A673 (cell line): ENCODE measurements around the gene SART3. TPM values are rescaled to one million over a fixed set of nuclear protein-coding genes. Genes with fewer than 3 reads are reported as not detected.
"Not testable (repeated sequence)": the region's sequence is repeated elsewhere in the genome, so short reads cannot be mapped to it uniquely, and the experiment has no call there.

Source experiments
- BruUV-seq: library from RNA; stranded (reverse); fragments of 400-500 nt; replicated peaks from 2 replicates; lab custom pipeline; 2021; lab: Mats Ljungman, UMichigan
- CTCF ChIA-PET: fragments of 300-600 bp; sonication (Branson Sonifier 250); formaldehyde crosslinking; loops from one replicate; lab custom pipeline; 2022; ENCODE audit warnings: antibody characterized with exemption; lab: Charles Lee
- POLR2A ChIA-PET: fragments of 300-600 bp; sonication (Branson Sonifier 250); formaldehyde crosslinking; loops from one replicate; lab custom pipeline; 2022; ENCODE audit warnings: antibody characterized with exemption; ENCODE audit not compliant: low non-redundant PET; lab: Charles Lee
- DNase-seq: peaks from one replicate; pipeline ENCODE4 v3.0.0-alpha.2; 2015; ENCODE audit warnings: low spot score
- H3K27ac ChIP-seq: fragments of 200-600 bp; sonication (generic); 2 replicates; pipeline ENCODE4 v1.5.1; 2016; ENCODE audit warnings: mixed run types, low read depth, mild to moderate bottlenecking, mixed read lengths, antibody characterized with exemption, low read length; ENCODE audit not compliant: poor library complexity, severe bottlenecking
- H3K27me3 ChIP-seq: fragments of 200-600 bp; sonication (generic); replicated peaks from 2 replicates; pipeline ENCODE4 v1.6.1; 2017; ENCODE audit warnings: mixed run types, low read depth, mild to moderate bottlenecking, mixed read lengths, antibody characterized with exemption, low read length; ENCODE audit not compliant: insufficient read depth, poor library complexity
- H3K36me3 ChIP-seq: fragments of 200-600 bp; sonication (generic); 2 replicates; pipeline ENCODE4 v1.6.1; 2016; ENCODE audit warnings: mixed run types, mild to moderate bottlenecking, mixed read lengths, antibody characterized with exemption, low read length; ENCODE audit not compliant: insufficient read depth, poor library complexity, severe bottlenecking
- H3K4me1 ChIP-seq: fragments of 200-600 bp; sonication (generic); 2 replicates; pipeline ENCODE4 v1.6.1; 2017; ENCODE audit warnings: mixed run types, mild to moderate bottlenecking, mixed read lengths, antibody characterized with exemption, low read length; ENCODE audit not compliant: insufficient read depth, poor library complexity, severe bottlenecking
- H3K4me3 ChIP-seq: fragments of 200-600 bp; sonication (generic); 2 replicates; pipeline ENCODE4 v1.5.1; 2016; ENCODE audit warnings: low read depth, mixed run types, mild to moderate bottlenecking, mixed read lengths, low read length; ENCODE audit not compliant: poor library complexity, severe bottlenecking
- H3K9me3 ChIP-seq: fragments of 200-600 bp; sonication (generic); 2 replicates; pipeline ENCODE4 v1.6.1; 2016; ENCODE audit warnings: mixed run types, low read depth, mild to moderate bottlenecking, mixed read lengths, antibody characterized with exemption, low read length; ENCODE audit not compliant: poor library complexity, severe bottlenecking
- CTCF ChIP-seq: fragments of 300-800, 200-600 bp; sonication (generic); conservative IDR thresholded peaks from 2 replicates; pipeline ENCODE4 v1.5.1; 2017; ENCODE audit warnings: low read depth, mild to moderate bottlenecking, antibody characterized with exemption, low read length, moderate library complexity, mixed read lengths
- EZH2 ChIP-seq: fragments of 200-600 bp; sonication (generic); IDR thresholded peaks from 2 replicates; pipeline ENCODE4 v1.6.1; 2017; ENCODE audit warnings: borderline replicate concordance, low read depth, mild to moderate bottlenecking, mixed read lengths, antibody characterized with exemption, low read length; ENCODE audit not compliant: poor library complexity, severe bottlenecking
- intact Hi-C: fragments of 100-400 bp; cut with micrococcal nuclease; formaldehyde crosslinking; loops from one replicate; pipeline ENCODE4 v1.10.0; 2022; ENCODE audit not compliant: unreplicated experiment
- total RNA-seq: library from RNA; stranded (reverse); gene quantifications from 2 replicates; pipeline ENCODE4 v1.2.3, GENCODE V29; 2021

SART3 gene
- total RNA-seq, 1 experiment from 2014 or later: 99.3 TPM

GRCh38 chr12:108560321-108560721 is 652 bp downstream of the SART3 start:
- ChIA-PET POLR2A (interaction anchor here (0.7 kb wide), 1 partner anchor 86 kb away, joined by 4 read pairs; no protein-coding TSS in a partner anchor), CTCF (interaction anchor here (0.6 kb wide), 1 partner anchor 113 kb away, joined by 4 read pairs; no protein-coding TSS in a partner anchor)
- no peak for DNase-seq
- TF ChIP-seq EZH2 (no peak), CTCF (no peak)
- no peaks in the 10 kb centered on the region for H3K27me3 ChIP-seq
- intact Hi-C loops: loop anchor here (5.0 to 10.0 kb wide), 3 partner anchors 174 to 392 kb away; partner anchors contain the start of gene CORO1C
- no peaks in the 10 kb centered on the region for H3K9me3 ChIP-seq
- peaks cover 19% of the 10 kb centered on the region for H3K36me3 ChIP-seq
- no TSS peak for BruUV-seq
- peak overlapping the region; percentile 79 for H3K4me3 ChIP-seq
- H3K4me1 ChIP-seq: peaks cover 13% of the 10 kb centered on the region
- peak overlapping the region; percentile 97 for H3K27ac ChIP-seq

- POLR2A ChIA-PET: interaction anchor here (0.7 kb wide), 1 partner anchor 86 kb away, joined by 4 read pairs; no protein-coding TSS in a partner anchor
- peak overlapping the region; percentile 97 for H3K27ac ChIP-seq
Measured at GRCh38 chr12:108559748-108560147, 1.2 kb downstream of the SART3 start.

GRCh38 chr12:108559007-108559655 is 1.8 kb downstream of the SART3 start:
- POLR2A ChIA-PET: no interaction called here

More at GRCh38 chr12:108559748-108560147, 1.2 kb downstream of the SART3 start:
- Histone ChIP-seq H3K27me3 (no peaks in the 10 kb centered on the region), H3K4me1 (peaks cover 13% of the 10 kb centered on the region), H3K4me3 (peak overlapping the region; percentile 79), H3K36me3 (peaks cover 13% of the 10 kb centered on the region), H3K9me3 (no peaks in the 10 kb centered on the region)
- intact Hi-C loops: loop anchor here (5.0 to 10.0 kb wide), 3 partner anchors 175 to 393 kb away; partner anchors contain the start of gene CORO1C
- DNase-seq: no peak
- CTCF ChIA-PET: interaction anchor here (0.6 kb wide), 1 partner anchor 114 kb away, joined by 4 read pairs; no protein-coding TSS in a partner anchor
- TF ChIP-seq EZH2 (no peak), CTCF (no peak)
- no TSS peak for BruUV-seq

GRCh38 chr12:108555383-108555782 is 5.6 kb downstream of the SART3 start:
- CTCF ChIA-PET, POLR2A ChIA-PET: not testable (repeated sequence)

More at GRCh38 chr12:108559007-108559655, 1.8 kb downstream of the SART3 start:
- no peak for TF ChIP-seq EZH2
- no peak for TF ChIP-seq CTCF
- intact Hi-C loops: no loop called here
- BruUV-seq: no TSS peak
- Histone ChIP-seq H3K9me3 (no peaks in the 10 kb centered on the region), H3K27me3 (no peaks in the 10 kb centered on the region), H3K36me3 (peaks cover 7% of the 10 kb centered on the region), H3K4me3 (peak overlapping the region; percentile 79), H3K4me1 (peaks cover 13% of the 10 kb centered on the region), H3K27ac (no peak overlapping the region)
- no peak for DNase-seq
- CTCF ChIA-PET: no interaction called here

More at GRCh38 chr12:108555383-108555782, 5.6 kb downstream of the SART3 start:
- H3K36me3 ChIP-seq, H3K27me3 ChIP-seq, BruUV-seq, H3K4me1 ChIP-seq, DNase-seq, H3K27ac ChIP-seq, intact Hi-C loops, H3K4me3 ChIP-seq, H3K9me3 ChIP-seq: not testable (repeated sequence)
